HG03066 (cell line): ENCODE results near the gene COQ8A.

Experiments
- ATAC-seq: cut with Tn5 transposase; IDR thresholded peaks from one replicate; pipeline ENCODE4 v1.9.1; 2021; ENCODE audit warnings: low read depth; ENCODE audit not compliant: unreplicated experiment

COQ8A gene

GRCh38 chr1:226940029-226940805, at the start of gene COQ8A:
Gene COQ8A, plus strand, starts transcription at chr1:226940294. Its CDS starts 21,092 bp downstream, at chr1:226961386.
- peak; percentile 92 for ATAC-seq

GRCh38 chr1:226890331-226891108, 49.6 kb upstream of the COQ8A start:
- no peak for ATAC-seq

- no peak for ATAC-seq
These were observed 48.7 kb upstream of the COQ8A start for GRCh38 chr1:226891346-226891745.

GRCh38 chr1:226891846-226892523, 48.1 kb upstream of the COQ8A start:
- no peak for ATAC-seq

- ATAC-seq, result no peak
These were observed 47.6 kb upstream of the COQ8A start for GRCh38 chr1:226892524-226892875.

- no peak for ATAC-seq
These were observed 46.2 kb upstream of the COQ8A start for GRCh38 chr1:226893936-226894335.

- ATAC-seq, result no peak
These were observed 45.3 kb upstream of the COQ8A start for GRCh38 chr1:226894826-226895225.

- ATAC-seq, result no peak
These were observed 44.5 kb upstream of the COQ8A start for GRCh38 chr1:226895644-226896043.

- ATAC-seq, result no peak
These were observed 41.8 kb upstream of the COQ8A start for GRCh38 chr1:226898246-226898645.

- ATAC-seq, result no peak
These were observed 38.7 kb upstream of the COQ8A start for GRCh38 chr1:226901421-226901820.

GRCh38 chr1:226902601-226903000, 37.5 kb upstream of the COQ8A start:
- no peak for ATAC-seq

- ATAC-seq, result no peak
These were observed 36.0 kb upstream of the COQ8A start for GRCh38 chr1:226903819-226904716.

GRCh38 chr1:226904772-226905171, 35.3 kb upstream of the COQ8A start:
- ATAC-seq, result no peak

- no peak for ATAC-seq
These were observed 31.7 kb upstream of the COQ8A start for GRCh38 chr1:226908419-226908818.

GRCh38 chr1:226908913-226909312, 31.2 kb upstream of the COQ8A start:
- no peak for ATAC-seq

GRCh38 chr1:226912587-226913176, 27.4 kb upstream of the COQ8A start:
- peak; percentile 67 for ATAC-seq

GRCh38 chr1:226915672-226915995, 24.5 kb upstream of the COQ8A start:
- ATAC-seq, result peak; percentile 22

GRCh38 chr1:226916497-226916896, 23.6 kb upstream of the COQ8A start:
- no peak for ATAC-seq

- ATAC-seq, result no peak
These were observed 20.5 kb upstream of the COQ8A start for GRCh38 chr1:226919587-226919986.

- no peak for ATAC-seq
These were observed 20.1 kb upstream of the COQ8A start for GRCh38 chr1:226919995-226920394.
